Keratinocyte (primary cell): Measurements from ENCODE around the gene PTPRN2.

Experiments
- CTCF ChIP-seq, 3 experiments: IDR thresholded peaks in 1 of 3; conservative IDR thresholded peaks in 1 of 3; optimal IDR thresholded peaks in 1 of 3; 2 replicates in 2 of 3; 3 replicates in 1 of 3; pipeline versions ENCODE3 to v1.5.1; 2011; ENCODE audit warnings: low read length in 3 of 3, mild to moderate bottlenecking in 3 of 3, moderate library complexity in 2 of 3, control low read depth in 1 of 3, inconsistent platforms in 1 of 3; ENCODE audit not compliant: insufficient read depth in 2 of 3; ENCODE audit errors: extremely low read depth in 1 of 3
- EZH2 ChIP-seq: IDR thresholded peaks from one replicate; pipeline ENCODE4 v1.6.1; 2012; ENCODE audit warnings: inconsistent platforms, mild to moderate bottlenecking, low read length, moderate library complexity

- TF ChIP-seq CTCF (optimal IDR thresholded peaks at IDR 0.05 in 1 of 3, IDR thresholded peaks at IDR 0.05 in 1 of 3, conservative IDR thresholded peaks at IDR 0.05 in 1 of 3; ENCODE audit: extremely low read depth in 1 of 3, insufficient read depth in 2 of 3, low read length in 3 of 3) (no peak), EZH2 (no peak)
These were observed 134.0 kb downstream of the PTPRN2 start for GRCh38 chr7:158453663-158454062.
